SK-N-SH (cell line): ENCODE data around the gene WNK1. TPM values are rescaled to one million over a fixed set of nuclear protein-coding genes. Genes with fewer than 3 reads are reported as not detected.
"Not testable (repeated sequence)": the region's sequence is repeated elsewhere in the genome, so short reads cannot be mapped to it uniquely, and the experiment has no call there.

ENCODE experiments used
- CTCF ChIA-PET: fragments of 300-600, 350-600 bp; formaldehyde crosslinking; extraction: SDS; loops from one replicate; lab custom pipeline; 2021; lab: Yijun Ruan, JAX
- POLR2A ChIA-PET: fragments of 350-600 bp; sonication (Branson Sonifier 250); formaldehyde crosslinking; extraction: SDS; loops from one replicate; lab custom pipeline; 2020; ENCODE audit warnings: antibody characterized with exemption, inconsistent platforms; lab: Yijun Ruan, JAX
- DNase-seq: peaks from one replicate; pipeline ENCODE4 v3.0.0; 2012
- H2AFZ ChIP-seq: fragments of 200-600 bp; sonication (generic); 2 replicates; pipeline ENCODE4 v1.8.1; 2016; ENCODE audit warnings: antibody characterized with exemption, mild to moderate bottlenecking, low read depth
- H3F3A ChIP-seq: fragments of 200-600 bp; sonication (generic); replicated peaks from 2 replicates; pipeline ENCODE3; 2016; ENCODE audit warnings: antibody characterized with exemption, mild to moderate bottlenecking; ENCODE audit not compliant: insufficient read depth
- H3K27ac ChIP-seq, 2 experiments: fragments of 200-500 bp in 1 of 2; fragments of 200-600 bp in 1 of 2; sonication (Bioruptor generic) in 1 of 2; sonication (generic), shearing (Covaris generic) in 1 of 2; 2 replicates each; pipeline versions ENCODE4 v1.5.1 to v1.6.1; 2014 to 2016; ENCODE audit warnings: low read depth in 2 of 2, inconsistent platforms in 1 of 2, low read length in 1 of 2, mild to moderate bottlenecking in 1 of 2, mixed read lengths in 1 of 2
- H3K27me3 ChIP-seq: fragments of 200-600 bp; sonication (generic), shearing (Covaris generic); 2 replicates; pipeline ENCODE4 v1.6.1; 2016; ENCODE audit warnings: mixed run types; ENCODE audit not compliant: insufficient read depth
- H3K36me3 ChIP-seq, 2 experiments: fragments of 200-500 bp in 1 of 2; fragments of 200-600 bp in 1 of 2; sonication (Bioruptor generic) in 1 of 2; sonication (generic) in 1 of 2; replicated peaks in 1 of 2; 2 replicates each; pipeline versions ENCODE3 to v1.5.1; 2014 to 2016; ENCODE audit warnings: low read length in 1 of 2, mild to moderate bottlenecking in 1 of 2; ENCODE audit not compliant: insufficient read depth in 2 of 2, control insufficient read depth in 1 of 2
- H3K4me1 ChIP-seq, 2 experiments: fragments of 200-500 bp in 1 of 2; fragments of 200-600 bp in 1 of 2; sonication (Bioruptor generic) in 1 of 2; sonication (generic), shearing (Covaris generic) in 1 of 2; 2 replicates each; pipeline versions ENCODE4 v1.5.1 to v1.6.1; 2014 to 2016; ENCODE audit warnings: low read depth in 1 of 2, low read length in 1 of 2, mixed run types in 1 of 2; ENCODE audit not compliant: insufficient read depth in 2 of 2, control insufficient read depth in 1 of 2
- H3K4me2 ChIP-seq: fragments of 200-600 bp; sonication (generic), shearing (Covaris generic); 2 replicates; pipeline ENCODE4 v1.6.1; 2017; ENCODE audit warnings: mixed run types
- H3K4me3 ChIP-seq, 2 experiments: fragments of 200-500 bp in 1 of 2; fragments of 200-600 bp in 1 of 2; sonication (Bioruptor generic) in 1 of 2; sonication (generic), shearing (Covaris generic) in 1 of 2; 2 replicates each; pipeline versions ENCODE4 v1.5.1 to v1.8.1; 2014 to 2016; ENCODE audit warnings: low read depth in 2 of 2, inconsistent platforms in 1 of 2, low read length in 1 of 2, mild to moderate bottlenecking in 1 of 2, mixed read lengths in 1 of 2, moderate library complexity in 1 of 2
- H3K79me2 ChIP-seq: fragments of 200-600 bp; sonication (generic); 2 replicates; pipeline ENCODE4 v1.8.1; 2017; ENCODE audit warnings: mild to moderate bottlenecking; ENCODE audit not compliant: insufficient read depth
- H3K9ac ChIP-seq: fragments of 200-600 bp; sonication (generic); 2 replicates; pipeline ENCODE4 v1.6.1; 2017; ENCODE audit warnings: mixed run types
- H3K9me2 ChIP-seq: fragments of 200-600 bp; sonication (generic); 2 replicates; pipeline ENCODE4 v1.6.1; 2017; ENCODE audit warnings: mixed run types
- H3K9me3 ChIP-seq: fragments of 200-600 bp; sonication (generic); 2 replicates; pipeline ENCODE4 v1.6.1; 2017; ENCODE audit warnings: mixed run types, mild to moderate bottlenecking, moderate library complexity
- H4K20me1 ChIP-seq: fragments of 200-600 bp; sonication (generic); 2 replicates; pipeline ENCODE4 v1.6.1; 2017; ENCODE audit warnings: mild to moderate bottlenecking, mixed run types; ENCODE audit not compliant: insufficient read depth
- CHD2 ChIP-seq: fragments of 150-350 bp; IDR thresholded peaks from 2 replicates; pipeline ENCODE4 v1.6.1; 2018; ENCODE audit warnings: low read length; ENCODE audit not compliant: partially characterized antibody
- ELF1 ChIP-seq: IDR thresholded peaks from 2 replicates; pipeline ENCODE4 v1.4.0; 2012
- EZH2phosphoT487 ChIP-seq: fragments of 200-600 bp; sonication (generic); IDR thresholded peaks from 2 replicates; pipeline ENCODE4 v1.6.1; 2017; ENCODE audit warnings: low read depth, mixed run types, mild to moderate bottlenecking, antibody characterized with exemption, moderate library complexity, borderline replicate concordance
- FOSL2 ChIP-seq: IDR thresholded peaks from 2 replicates; pipeline ENCODE4 v1.4.0; 2012; ENCODE audit warnings: low read depth, mild to moderate bottlenecking, moderate library complexity, borderline replicate concordance
- FOXJ3 ChIP-seq: sonication (generic); formaldehyde crosslinking; IDR thresholded peaks from 2 replicates; pipeline ENCODE4 v1.5.1; 2020; ENCODE audit warnings: mild to moderate bottlenecking, missing genetic modification reagents
- GABPA ChIP-seq: IDR thresholded peaks from 2 replicates; pipeline ENCODE4 v1.4.0; 2012; ENCODE audit warnings: low read depth, mild to moderate bottlenecking
- JUND ChIP-seq: IDR thresholded peaks from 2 replicates; pipeline ENCODE4 v1.4.0; 2012
- MAX ChIP-seq: IDR thresholded peaks from 2 replicates; pipeline ENCODE4 v1.4.0; 2012; ENCODE audit warnings: low read depth
- MXI1 ChIP-seq: IDR thresholded peaks from 2 replicates; pipeline ENCODE4 v1.6.1; 2012; ENCODE audit warnings: mild to moderate bottlenecking, low read depth, low read length, improper control_type of control experiment
- POLR2AphosphoS5 ChIP-seq: IDR thresholded peaks from 2 replicates; pipeline ENCODE4 v1.6.1; 2012; ENCODE audit warnings: low read depth, low read length
- RAD21 ChIP-seq: IDR thresholded peaks from 2 replicates; pipeline ENCODE4 v1.6.1; 2012; ENCODE audit warnings: mild to moderate bottlenecking, low read length
- RXRA ChIP-seq: IDR thresholded peaks from 2 replicates; pipeline ENCODE4 v1.4.0; 2012; ENCODE audit warnings: low read depth, mild to moderate bottlenecking, borderline replicate concordance
- WGBS: methylation state at CpG from one replicate; pipeline ENCODE4 v1.1.6; 2017; ENCODE audit warnings: low lambda C conversion rate; 5-methylcytosine and 5-hydroxymethylcytosine counted together
- polyA plus RNA-seq, 3 experiments: library from polyadenylated mRNA; depleted of rRNA; stranded (reverse); fragments of >200 nt; gene quantifications; 2 replicates each; pipeline ENCODE4 v1.2.3, GENCODE V29; 2012
- TF ChIP-seq, protein P1 (sequence below): IDR thresholded peaks from 2 replicates; pipeline ENCODE4 v1.4.0; 2012; ENCODE audit warnings: low read depth, borderline replicate concordance
- TF ChIP-seq, protein P2 (sequence below): IDR thresholded peaks from 2 replicates; pipeline ENCODE4 v1.4.0; 2012; ENCODE audit warnings: low read depth, borderline replicate concordance

WNK1 gene
- polyA plus RNA-seq, 1 of the 3 experiments (the other 2 are of a cell fraction) = 30.5 TPM

DNA sequence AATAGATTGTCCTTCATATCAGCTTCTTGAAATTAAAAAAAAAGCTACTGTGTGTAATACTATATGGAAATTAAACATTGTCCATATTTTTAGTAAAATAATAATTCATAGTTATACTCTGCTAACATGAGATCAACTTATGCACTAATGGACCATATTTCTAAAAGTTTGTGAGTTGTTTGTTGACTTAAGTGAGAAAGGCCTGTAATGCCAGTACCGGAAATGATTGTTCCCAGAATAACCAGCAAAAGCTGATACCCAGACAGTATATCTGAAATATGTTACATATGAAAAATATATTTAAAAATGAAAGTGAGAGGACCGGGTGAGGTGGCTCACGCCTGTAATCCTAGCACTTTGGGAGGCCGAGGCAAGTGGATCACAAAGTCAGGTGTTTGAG lies 35.9 kb downstream of the WNK1 start:
- Histone ChIP-seq H3K79me2 (peaks cover 92% of the 10 kb centered on the region), H3K27me3 (no peaks in the 10 kb centered on the region), H3K9ac (no peak overlapping the region), H3K27ac (no peak overlapping the region), H3K4me3 (no peak overlapping the region), H4K20me1 (peaks cover 81% of the 10 kb centered on the region), H3K4me1 (peaks cover 0 to 10% of the 10 kb centered on the region in 2 experiments; a peak in 3 of 4 replicates), H3K9me3 (no peaks in the 10 kb centered on the region), H3K36me3 (peaks cover 0 to 3% of the 10 kb centered on the region in 2 experiments), H3F3A (peaks cover 11% of the 10 kb centered on the region), H3K4me2 (no peak overlapping the region), H2AFZ (no peak overlapping the region), H3K9me2 (no peaks in the 10 kb centered on the region)
- WGBS = 98% methylated on average over 4 of the region's 4 CpGs
- POLR2A ChIA-PET = no interaction called here
- CTCF ChIA-PET = interaction anchor here (1.0 to 2.0 kb wide), 4 partner anchors 13 to 36 kb away, joined by 3 to 6 read pairs (median 3); partner anchors contain the start of gene WNK1
- DNase-seq = no peak
- TF ChIP-seq, protein P1, sequence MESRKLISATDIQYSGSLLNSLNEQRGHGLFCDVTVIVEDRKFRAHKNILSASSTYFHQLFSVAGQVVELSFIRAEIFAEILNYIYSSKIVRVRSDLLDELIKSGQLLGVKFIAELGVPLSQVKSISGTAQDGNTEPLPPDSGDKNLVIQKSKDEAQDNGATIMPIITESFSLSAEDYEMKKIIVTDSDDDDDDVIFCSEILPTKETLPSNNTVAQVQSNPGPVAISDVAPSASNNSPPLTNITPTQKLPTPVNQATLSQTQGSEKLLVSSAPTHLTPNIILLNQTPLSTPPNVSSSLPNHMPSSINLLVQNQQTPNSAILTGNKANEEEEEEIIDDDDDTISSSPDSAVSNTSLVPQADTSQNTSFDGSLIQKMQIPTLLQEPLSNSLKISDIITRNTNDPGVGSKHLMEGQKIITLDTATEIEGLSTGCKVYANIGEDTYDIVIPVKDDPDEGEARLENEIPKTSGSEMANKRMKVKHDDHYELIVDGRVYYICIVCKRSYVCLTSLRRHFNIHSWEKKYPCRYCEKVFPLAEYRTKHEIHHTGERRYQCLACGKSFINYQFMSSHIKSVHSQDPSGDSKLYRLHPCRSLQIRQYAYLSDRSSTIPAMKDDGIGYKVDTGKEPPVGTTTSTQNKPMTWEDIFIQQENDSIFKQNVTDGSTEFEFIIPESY = no peak
- TF ChIP-seq POLR2AphosphoS5 (no peak), ELF1 (no peak), GABPA (no peak), MAX (no peak), JUND (no peak), FOSL2 (no peak), FOXJ3 (no peak), CHD2 (no peak), RXRA (no peak), EZH2phosphoT487 (no peak), MXI1 (no peak), RAD21 (no peak)
- TF ChIP-seq, protein P2, sequence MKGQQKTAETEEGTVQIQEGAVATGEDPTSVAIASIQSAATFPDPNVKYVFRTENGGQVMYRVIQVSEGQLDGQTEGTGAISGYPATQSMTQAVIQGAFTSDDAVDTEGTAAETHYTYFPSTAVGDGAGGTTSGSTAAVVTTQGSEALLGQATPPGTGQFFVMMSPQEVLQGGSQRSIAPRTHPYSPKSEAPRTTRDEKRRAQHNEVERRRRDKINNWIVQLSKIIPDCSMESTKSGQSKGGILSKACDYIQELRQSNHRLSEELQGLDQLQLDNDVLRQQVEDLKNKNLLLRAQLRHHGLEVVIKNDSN = no peak

DNA sequence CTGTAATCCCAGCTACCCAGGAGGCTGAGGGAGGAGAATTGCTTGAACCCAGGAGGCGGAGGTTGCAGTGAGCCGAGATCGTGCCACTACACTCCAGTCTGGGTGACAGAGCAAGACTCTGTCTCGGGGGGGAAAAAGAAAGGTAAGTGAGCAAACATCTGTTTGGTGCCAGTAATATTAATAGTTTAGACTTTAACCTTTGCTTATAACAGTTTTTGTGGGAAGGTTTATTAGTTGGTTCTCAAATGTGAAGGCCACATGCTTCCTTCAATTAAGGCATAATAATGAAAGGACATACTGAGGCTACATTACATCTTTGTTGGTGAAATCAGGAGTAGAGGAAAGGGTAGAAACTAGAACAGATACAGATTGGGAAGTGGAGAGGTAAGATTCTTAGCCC lies 36.4 kb downstream of the WNK1 start:
- CTCF ChIA-PET = interaction anchor here (1.2 to 2.0 kb wide), 3 partner anchors 28 to 37 kb away, joined by 3 to 6 read pairs (median 3); partner anchors contain the start of gene WNK1

More for the DNA sequence above, 36.4 kb downstream of the WNK1 start:
- H3K4me2 ChIP-seq, POLR2A ChIA-PET, H3K27me3 ChIP-seq, H3K4me3 ChIP-seq, H3K9ac ChIP-seq, H3K9me2 ChIP-seq, H3K36me3 ChIP-seq, H2AFZ ChIP-seq, DNase-seq, H3K9me3 ChIP-seq: not testable (repeated sequence)
- peaks cover 0 to 15% of the 10 kb centered on the region in 2 experiments; a peak in 3 of 4 replicates for H3K4me1 ChIP-seq
- H3F3A ChIP-seq = peaks cover 15% of the 10 kb centered on the region
- peaks cover 85% of the 10 kb centered on the region for H4K20me1 ChIP-seq
- WGBS = 96% methylated on average over 4 of the region's 4 CpGs
- 0 out of 4 replicates have a peak overlapping the region, but pooled peaks of 1 of the 2 experiments have one; percentile 21 for H3K27ac ChIP-seq
- H3K79me2 ChIP-seq = peaks cover 96% of the 10 kb centered on the region
